Chondrocyte (in vitro differentiated cells): ENCODE measurements around the gene SPATA31C1. TPM values are rescaled to one million over a fixed set of nuclear protein-coding genes. Genes with fewer than 3 reads are reported as not detected.

ENCODE experiments used
- DNase-seq: peaks from one replicate; pipeline ENCODE4 v3.0.0; 2021; ENCODE audit warnings: mixed read lengths, low spot score
- H3K27ac Mint-ChIP-seq: one replicate; pipeline ENCODE4 v1.8.0; 2021; ENCODE audit warnings: mild to moderate bottlenecking, moderate library complexity, mixed read lengths; ENCODE audit not compliant: unreplicated experiment
- H3K27me3 Mint-ChIP-seq: 2 replicates; pipeline ENCODE4 v1.8.0; 2021; ENCODE audit warnings: low read depth, mixed read lengths
- H3K36me3 Mint-ChIP-seq: 2 replicates; pipeline ENCODE4 v1.8.0; 2021; ENCODE audit warnings: low read depth, mixed read lengths
- H3K4me1 Mint-ChIP-seq: 2 replicates; pipeline ENCODE4 v1.8.0; 2021; ENCODE audit warnings: low read depth, mild to moderate bottlenecking, mixed read lengths
- H3K4me3 Mint-ChIP-seq: one replicate; pipeline ENCODE4 v1.8.0; 2021; ENCODE audit warnings: mild to moderate bottlenecking, moderate library complexity, mixed read lengths; ENCODE audit not compliant: unreplicated experiment
- H3K9me3 Mint-ChIP-seq: 2 replicates; pipeline ENCODE4 v1.8.0; 2021; ENCODE audit warnings: low read depth, mixed read lengths
- total RNA-seq: library from RNA; stranded (reverse); gene quantifications from 3 replicates; pipeline ENCODE4 v1.2.1, GENCODE V29; 2021
- TF ChIP-seq, protein P1 (sequence below): fragments of 200-600 bp; sonication (generic); IDR thresholded peaks from 2 replicates; pipeline ENCODE4 v1.5.0; 2021; ENCODE audit warnings: antibody characterized with exemption, mild to moderate bottlenecking, moderate library complexity

SPATA31C1 gene
- total RNA-seq, 1 donor from 2014 or later, result not detected

DNA sequence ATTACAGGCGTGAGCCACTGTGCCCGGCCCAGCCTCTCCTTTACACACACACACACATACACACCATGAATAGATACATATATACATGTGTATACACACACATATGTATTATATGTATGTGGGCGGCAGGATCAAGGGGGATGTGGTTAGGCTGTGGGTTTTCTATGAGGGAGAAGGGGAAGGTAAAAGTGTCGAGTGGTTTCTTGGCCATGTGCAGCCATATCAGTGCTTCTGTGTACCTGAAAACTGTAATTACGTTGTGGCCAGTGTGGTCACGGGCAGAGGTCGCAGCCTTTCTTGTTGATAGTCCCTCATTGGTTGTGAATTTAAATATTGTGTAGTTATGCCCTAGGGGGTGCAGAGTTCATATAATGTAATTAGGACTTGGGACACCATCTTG is 40.1 kb downstream of the SPATA31C1 start:
- TF ChIP-seq, protein P1, sequence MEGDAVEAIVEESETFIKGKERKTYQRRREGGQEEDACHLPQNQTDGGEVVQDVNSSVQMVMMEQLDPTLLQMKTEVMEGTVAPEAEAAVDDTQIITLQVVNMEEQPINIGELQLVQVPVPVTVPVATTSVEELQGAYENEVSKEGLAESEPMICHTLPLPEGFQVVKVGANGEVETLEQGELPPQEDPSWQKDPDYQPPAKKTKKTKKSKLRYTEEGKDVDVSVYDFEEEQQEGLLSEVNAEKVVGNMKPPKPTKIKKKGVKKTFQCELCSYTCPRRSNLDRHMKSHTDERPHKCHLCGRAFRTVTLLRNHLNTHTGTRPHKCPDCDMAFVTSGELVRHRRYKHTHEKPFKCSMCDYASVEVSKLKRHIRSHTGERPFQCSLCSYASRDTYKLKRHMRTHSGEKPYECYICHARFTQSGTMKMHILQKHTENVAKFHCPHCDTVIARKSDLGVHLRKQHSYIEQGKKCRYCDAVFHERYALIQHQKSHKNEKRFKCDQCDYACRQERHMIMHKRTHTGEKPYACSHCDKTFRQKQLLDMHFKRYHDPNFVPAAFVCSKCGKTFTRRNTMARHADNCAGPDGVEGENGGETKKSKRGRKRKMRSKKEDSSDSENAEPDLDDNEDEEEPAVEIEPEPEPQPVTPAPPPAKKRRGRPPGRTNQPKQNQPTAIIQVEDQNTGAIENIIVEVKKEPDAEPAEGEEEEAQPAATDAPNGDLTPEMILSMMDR, result no peak
- peaks cover 2% of the 10 kb centered on the region for H3K4me1 Mint-ChIP-seq
- H3K27ac Mint-ChIP-seq, result no peak overlapping the region
- H3K4me3 Mint-ChIP-seq, result no peak overlapping the region
- peaks cover 10% of the 10 kb centered on the region for H3K9me3 Mint-ChIP-seq
- H3K36me3 Mint-ChIP-seq, result no peaks in the 10 kb centered on the region
- peaks cover 4% of the 10 kb centered on the region for H3K27me3 Mint-ChIP-seq
- no peak for DNase-seq

DNA sequence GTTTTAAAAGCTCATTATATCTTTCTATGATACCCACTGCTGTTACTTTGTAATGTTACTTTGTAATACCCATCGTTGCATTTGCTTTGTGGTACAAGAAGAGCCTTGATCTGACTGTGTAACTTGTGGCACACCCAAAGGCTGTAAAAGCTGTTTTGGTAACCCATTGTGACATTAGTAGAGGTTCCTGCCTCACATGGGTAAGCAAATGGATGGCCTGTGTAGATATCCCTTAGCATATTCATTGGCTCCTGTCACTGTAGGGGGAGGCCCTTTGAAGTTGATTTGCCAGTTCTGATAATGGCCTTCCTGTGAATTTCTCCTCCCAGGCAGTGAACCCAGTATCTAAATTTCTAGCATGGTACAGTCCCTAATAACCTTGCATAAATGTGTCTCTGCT is 40.8 kb downstream of the SPATA31C1 start:
- no peak overlapping the region for H3K4me3 Mint-ChIP-seq

DNA sequence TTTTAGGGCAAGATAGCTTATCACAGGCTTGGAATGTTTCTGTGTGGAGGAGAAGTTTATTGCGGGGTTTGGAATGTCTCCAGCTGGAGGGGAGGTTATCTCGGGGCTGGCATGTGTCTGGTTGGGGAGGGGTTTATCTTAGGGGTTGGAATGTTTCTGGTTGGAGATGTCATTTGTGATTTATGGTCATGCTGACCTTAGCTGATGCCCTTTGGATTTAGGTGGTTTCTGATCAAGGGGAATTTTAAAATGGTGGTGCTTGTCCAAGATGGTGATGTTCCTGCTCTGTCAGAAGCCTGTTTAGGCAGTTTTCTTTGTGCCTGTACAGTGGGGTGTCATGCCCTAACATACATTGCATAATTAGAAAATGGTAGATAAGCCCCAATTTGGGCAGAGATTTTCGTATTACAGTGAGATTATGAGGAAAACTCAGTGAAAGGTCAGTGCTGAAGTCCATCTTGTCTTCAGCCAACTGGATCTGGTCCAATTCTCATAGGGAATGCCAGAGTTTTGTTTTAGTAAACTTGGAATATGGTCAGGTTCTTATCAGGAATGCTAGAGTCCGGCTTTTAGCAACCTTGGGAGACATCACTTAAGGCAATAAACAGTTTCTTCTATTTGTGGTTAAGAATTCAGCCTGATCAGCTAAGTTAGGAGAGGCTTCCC is 42.3 kb downstream of the SPATA31C1 start:
- Mint-ChIP-seq H3K27ac (no peak overlapping the region), H3K27me3 (peaks cover 4% of the 10 kb centered on the region), H3K9me3 (peaks cover 10% of the 10 kb centered on the region), H3K4me3 (no peak overlapping the region), H3K4me1 (peaks cover 2% of the 10 kb centered on the region), H3K36me3 (no peaks in the 10 kb centered on the region)
- DNase-seq, result no peak
- TF ChIP-seq, protein P1, result no peak

More for the DNA sequence above, 40.8 kb downstream of the SPATA31C1 start:
- H3K4me1 Mint-ChIP-seq, result peaks cover 2% of the 10 kb centered on the region
- TF ChIP-seq, protein P1, result no peak
- DNase-seq, result no peak
- H3K27ac Mint-ChIP-seq, result no peak overlapping the region
- no peaks in the 10 kb centered on the region for H3K36me3 Mint-ChIP-seq
- H3K27me3 Mint-ChIP-seq, result peaks cover 4% of the 10 kb centered on the region
- peaks cover 10% of the 10 kb centered on the region for H3K9me3 Mint-ChIP-seq

DNA sequence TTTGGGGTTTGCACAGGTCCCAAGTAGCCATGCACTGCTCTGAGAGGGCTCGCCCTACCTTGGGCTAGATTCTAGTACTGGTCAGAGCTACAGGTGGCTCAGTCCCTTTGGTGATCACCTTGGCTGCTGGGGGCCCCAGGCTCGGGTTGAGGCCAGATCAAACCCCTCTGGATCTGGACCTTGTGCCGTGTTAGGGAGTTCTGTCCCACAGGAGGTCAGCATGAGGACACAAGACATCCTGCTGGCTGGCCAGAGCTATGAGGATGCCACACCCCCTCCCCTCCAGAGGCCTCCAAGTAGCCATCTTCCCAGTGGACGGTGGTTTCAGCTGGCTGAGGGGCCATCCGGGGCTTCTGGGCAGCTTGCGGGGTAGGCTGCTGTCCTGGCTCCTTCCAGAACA is 46.0 kb downstream of the SPATA31C1 start:
- Mint-ChIP-seq H3K9me3 (peaks cover 10% of the 10 kb centered on the region), H3K27me3 (no peaks in the 10 kb centered on the region), H3K36me3 (peaks cover 15% of the 10 kb centered on the region), H3K27ac (no peak overlapping the region), H3K4me1 (peaks cover 2% of the 10 kb centered on the region), H3K4me3 (no peak overlapping the region)
- no peak for DNase-seq
- TF ChIP-seq, protein P1, result no peak

DNA sequence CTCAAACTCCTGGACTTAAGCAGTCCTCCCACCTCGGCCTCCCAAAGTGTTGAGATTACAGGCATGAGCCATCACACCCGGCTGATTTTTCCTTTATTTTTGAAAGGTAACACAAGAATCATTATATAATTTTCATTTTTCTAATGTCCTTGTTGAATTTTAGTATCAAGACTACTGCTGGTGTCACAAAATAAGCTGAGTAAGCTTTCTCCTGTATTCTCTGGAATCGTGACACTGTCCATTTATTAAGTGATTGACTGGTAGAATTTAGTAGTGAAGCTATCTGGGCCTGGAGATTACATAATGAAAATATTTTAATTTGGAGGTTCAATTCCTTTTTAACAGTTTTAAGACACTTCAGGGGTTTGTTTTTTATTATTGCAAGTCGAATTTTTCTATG is 47.1 kb downstream of the SPATA31C1 start:
- peaks cover under 1% of the 10 kb centered on the region for H3K4me1 Mint-ChIP-seq
- no peaks in the 10 kb centered on the region for H3K27me3 Mint-ChIP-seq
- peaks cover 3% of the 10 kb centered on the region for H3K9me3 Mint-ChIP-seq
- no peak overlapping the region for H3K27ac Mint-ChIP-seq
- no peak overlapping the region for H3K4me3 Mint-ChIP-seq
- TF ChIP-seq, protein P1, result no peak
- DNase-seq, result no peak
- peaks cover 15% of the 10 kb centered on the region for H3K36me3 Mint-ChIP-seq
